ENCODE results near the gene RPA3.

RPA3 gene

DNA sequence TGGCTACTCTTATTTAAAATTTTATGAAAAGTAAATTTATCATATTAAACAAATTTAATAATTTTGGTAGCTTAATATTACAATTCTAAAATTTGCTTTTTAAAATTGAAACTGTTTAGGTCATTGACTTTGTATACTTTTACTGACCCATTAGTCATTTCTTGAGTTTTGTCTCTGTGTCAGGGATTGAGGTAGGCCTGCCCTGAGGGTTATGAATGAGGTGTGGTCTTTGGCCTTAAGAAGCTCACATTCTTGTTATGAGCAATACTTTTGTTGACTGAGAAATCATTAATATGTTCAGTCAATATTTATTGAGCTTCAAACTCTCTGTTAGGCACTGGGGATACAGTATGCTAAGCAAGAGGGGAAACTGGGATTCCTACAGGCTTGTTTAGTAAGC is 47.0 kb upstream of the RPA3 start (continued):
- TF ChIP-seq, protein P1, sequence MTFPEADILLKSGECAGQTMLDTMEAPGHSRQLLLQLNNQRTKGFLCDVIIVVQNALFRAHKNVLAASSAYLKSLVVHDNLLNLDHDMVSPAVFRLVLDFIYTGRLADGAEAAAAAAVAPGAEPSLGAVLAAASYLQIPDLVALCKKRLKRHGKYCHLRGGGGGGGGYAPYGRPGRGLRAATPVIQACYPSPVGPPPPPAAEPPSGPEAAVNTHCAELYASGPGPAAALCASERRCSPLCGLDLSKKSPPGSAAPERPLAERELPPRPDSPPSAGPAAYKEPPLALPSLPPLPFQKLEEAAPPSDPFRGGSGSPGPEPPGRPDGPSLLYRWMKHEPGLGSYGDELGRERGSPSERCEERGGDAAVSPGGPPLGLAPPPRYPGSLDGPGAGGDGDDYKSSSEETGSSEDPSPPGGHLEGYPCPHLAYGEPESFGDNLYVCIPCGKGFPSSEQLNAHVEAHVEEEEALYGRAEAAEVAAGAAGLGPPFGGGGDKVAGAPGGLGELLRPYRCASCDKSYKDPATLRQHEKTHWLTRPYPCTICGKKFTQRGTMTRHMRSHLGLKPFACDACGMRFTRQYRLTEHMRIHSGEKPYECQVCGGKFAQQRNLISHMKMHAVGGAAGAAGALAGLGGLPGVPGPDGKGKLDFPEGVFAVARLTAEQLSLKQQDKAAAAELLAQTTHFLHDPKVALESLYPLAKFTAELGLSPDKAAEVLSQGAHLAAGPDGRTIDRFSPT (tag by site-specific recombination; IDR thresholded peaks at IDR 0.05): no peak

- CTCF ChIA-PET: interaction anchor here (0.6 to 2.2 kb wide), 10 partner anchors 11 to 812 kb away, joined by 3 to 13 read pairs (median 4); no protein-coding TSS in a partner anchor
- TF ChIP-seq, protein P2, sequence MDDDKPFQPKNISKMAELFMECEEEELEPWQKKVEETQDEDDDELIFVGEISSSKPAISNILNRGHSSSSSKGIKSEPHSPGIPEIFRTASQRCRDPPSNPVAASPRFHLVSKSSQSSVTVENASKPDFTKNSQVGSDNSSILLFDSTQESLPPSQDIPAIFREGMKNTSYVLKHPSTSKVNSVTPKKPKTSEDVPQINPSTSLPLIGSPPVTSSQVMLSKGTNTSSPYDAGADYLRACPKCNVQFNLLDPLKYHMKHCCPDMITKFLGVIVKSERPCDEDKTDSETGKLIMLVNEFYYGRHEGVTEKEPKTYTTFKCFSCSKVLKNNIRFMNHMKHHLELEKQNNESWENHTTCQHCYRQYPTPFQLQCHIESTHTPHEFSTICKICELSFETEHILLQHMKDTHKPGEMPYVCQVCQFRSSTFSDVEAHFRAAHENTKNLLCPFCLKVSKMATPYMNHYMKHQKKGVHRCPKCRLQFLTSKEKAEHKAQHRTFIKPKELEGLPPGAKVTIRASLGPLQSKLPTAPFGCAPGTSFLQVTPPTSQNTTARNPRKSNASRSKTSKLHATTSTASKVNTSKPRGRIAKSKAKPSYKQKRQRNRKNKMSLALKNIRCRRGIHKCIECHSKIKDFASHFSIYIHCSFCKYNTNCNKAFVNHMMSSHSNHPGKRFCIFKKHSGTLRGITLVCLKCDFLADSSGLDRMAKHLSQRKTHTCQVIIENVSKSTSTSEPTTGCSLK (tag by site-specific recombination; IDR thresholded peaks at IDR 0.05): no peak
- TF ChIP-seq ZBTB7A (tag by site-specific recombination; IDR thresholded peaks at IDR 0.05; ENCODE audit: low read depth): no peak
- TF ChIP-seq ZNF645 (tag by site-specific recombination; IDR thresholded peaks at IDR 0.05): no peak
- TF ChIP-seq ZNF335 (tag by site-specific recombination; conservative IDR thresholded peaks at IDR 0.05): no peak
- TF ChIP-seq, protein P3, sequence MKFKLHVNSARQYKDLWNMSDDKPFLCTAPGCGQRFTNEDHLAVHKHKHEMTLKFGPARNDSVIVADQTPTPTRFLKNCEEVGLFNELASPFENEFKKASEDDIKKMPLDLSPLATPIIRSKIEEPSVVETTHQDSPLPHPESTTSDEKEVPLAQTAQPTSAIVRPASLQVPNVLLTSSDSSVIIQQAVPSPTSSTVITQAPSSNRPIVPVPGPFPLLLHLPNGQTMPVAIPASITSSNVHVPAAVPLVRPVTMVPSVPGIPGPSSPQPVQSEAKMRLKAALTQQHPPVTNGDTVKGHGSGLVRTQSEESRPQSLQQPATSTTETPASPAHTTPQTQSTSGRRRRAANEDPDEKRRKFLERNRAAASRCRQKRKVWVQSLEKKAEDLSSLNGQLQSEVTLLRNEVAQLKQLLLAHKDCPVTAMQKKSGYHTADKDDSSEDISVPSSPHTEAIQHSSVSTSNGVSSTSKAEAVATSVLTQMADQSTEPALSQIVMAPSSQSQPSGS (tag by site-specific recombination; IDR thresholded peaks at IDR 0.05; ENCODE audit: low read depth): peak; percentile 69; the same call in 1 of the 2 replicates
- TF ChIP-seq ZNF629 (tag by site-specific recombination; IDR thresholded peaks at IDR 0.05): peak; percentile 70
- TF ChIP-seq ZNF561 (tag by site-specific recombination; IDR thresholded peaks at IDR 0.05; ENCODE audit: borderline replicate concordance): no peak
- TF ChIP-seq ZSCAN16 (tag by site-specific recombination; IDR thresholded peaks at IDR 0.05): no peak
These were observed 46.4 kb upstream of the RPA3 start for GRCh38 chr7:7764520-7765396.

DNA sequence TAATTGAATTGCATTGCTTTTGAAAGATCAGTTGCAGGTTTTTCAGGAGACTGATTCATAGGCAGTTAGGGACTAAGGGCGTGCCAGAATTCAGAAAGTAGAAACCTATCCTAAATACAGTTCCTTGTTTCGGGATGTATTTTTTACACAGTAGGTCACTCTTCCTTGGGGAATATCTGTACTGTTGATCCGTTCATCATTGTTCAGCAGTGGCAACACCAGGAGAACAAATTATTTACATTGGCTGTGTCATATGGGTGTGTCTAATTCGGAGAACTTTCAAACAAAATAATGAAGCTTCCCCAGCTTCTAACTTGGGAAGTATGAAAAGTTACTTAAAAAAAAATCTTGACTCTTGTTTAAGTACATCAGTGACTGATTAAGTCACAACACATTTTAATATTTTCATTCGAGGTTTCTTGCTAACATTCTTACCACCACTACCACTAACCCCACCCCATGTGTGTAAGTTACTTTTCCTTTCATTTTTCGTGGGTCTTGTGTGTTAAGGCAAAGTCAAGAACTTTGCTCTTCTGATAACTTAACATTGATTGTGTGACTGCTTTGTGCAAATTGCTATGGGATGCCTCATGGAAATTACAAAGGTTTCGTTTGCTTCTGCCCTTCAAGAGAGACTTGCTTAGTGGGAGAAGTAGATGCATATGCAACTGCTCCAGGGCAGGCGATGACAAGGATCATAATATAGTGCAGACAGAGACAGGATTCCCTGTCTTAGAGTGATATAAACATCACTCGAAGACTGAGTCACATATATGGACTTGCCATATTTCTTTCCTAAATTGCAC is 43.8 kb upstream of the RPA3 start:
- no peak overlapping the region for H3K4me3 ChIP-seq (ENCODE audit: low read depth, low read length)
- H3K9me3 ChIP-seq (ENCODE audit: control insufficient read depth, insufficient read depth, low read depth, low read length): no peaks in the 10 kb centered on the region
- ChIA-PET CTCF (interaction anchor here (0.8 to 2.5 kb wide), 4 partner anchors 12 to 75 kb away, joined by 3 to 10 read pairs (median 4); no protein-coding TSS in a partner anchor), POLR2A (no interaction called here)
- H3K36me3 ChIP-seq (ENCODE audit: control insufficient read depth in 2 of 2, insufficient read depth in 1 of 2, low read length in 2 of 2): no peaks in the 10 kb centered on the region
- H3K4me1 ChIP-seq (ENCODE audit: control insufficient read depth, insufficient read depth, low read length): peaks cover 13% of the 10 kb centered on the region; the same call in 1 of the 2 replicates
- no peak overlapping the region for H3K27ac ChIP-seq (ENCODE audit: extremely low read depth, low read depth, low read length)
- no peak for TF ChIP-seq GLI2 (tag by site-specific recombination; IDR thresholded peaks at IDR 0.05; ENCODE audit: borderline replicate concordance, low read depth)
- 0 out of 2 replicates have a peak, but pooled peaks have one; percentile 16 for TF ChIP-seq ZNF335 (tag by site-specific recombination; conservative IDR thresholded peaks at IDR 0.05)
- peak; percentile 47; the same call in 1 of the 2 replicates for TF ChIP-seq ZBTB17 (tag by site-specific recombination; IDR thresholded peaks at IDR 0.05)
- TF ChIP-seq KLF1 (tag by site-specific recombination; IDR thresholded peaks at IDR 0.05): 0 out of 2 replicates have a peak, but pooled peaks have one; percentile 13
- TF ChIP-seq KLF16 (tag by site-specific recombination; IDR thresholded peaks at IDR 0.05): no peak

More at GRCh38 chr7:7764520-7765396, 46.4 kb upstream of the RPA3 start:
- Histone ChIP-seq H3K9me3 (ENCODE audit: control insufficient read depth, insufficient read depth, low read depth, low read length) (no peaks in the 10 kb centered on the region), H3K4me1 (ENCODE audit: control insufficient read depth, insufficient read depth, low read length) (peaks cover 13% of the 10 kb centered on the region; the same call in 1 of the 2 replicates), H3K27ac (ENCODE audit: extremely low read depth, low read depth, low read length) (no peak overlapping the region), H3K36me3 (ENCODE audit: control insufficient read depth in 2 of 2, insufficient read depth in 1 of 2, low read length in 2 of 2) (no peaks in the 10 kb centered on the region), H3K4me3 (ENCODE audit: low read depth, low read length) (no peak overlapping the region)
- POLR2A ChIA-PET: interaction anchor here (1.1 kb wide), 1 partner anchor 124 kb away, joined by 3 read pairs; the partner anchor contains the start of gene UMAD1

All from HEK293 (cell line).